ENCODE measurements around the gene CD300C. TPM values are rescaled to one million over a fixed set of nuclear protein-coding genes. Genes with fewer than 3 reads are reported as not detected.

CD300C gene
- total RNA-seq (2022; extraction: Qiagen RNA extraction) = 0.47 to 0.72 TPM (median 0.56 TPM) in 5 replicates

DNA sequence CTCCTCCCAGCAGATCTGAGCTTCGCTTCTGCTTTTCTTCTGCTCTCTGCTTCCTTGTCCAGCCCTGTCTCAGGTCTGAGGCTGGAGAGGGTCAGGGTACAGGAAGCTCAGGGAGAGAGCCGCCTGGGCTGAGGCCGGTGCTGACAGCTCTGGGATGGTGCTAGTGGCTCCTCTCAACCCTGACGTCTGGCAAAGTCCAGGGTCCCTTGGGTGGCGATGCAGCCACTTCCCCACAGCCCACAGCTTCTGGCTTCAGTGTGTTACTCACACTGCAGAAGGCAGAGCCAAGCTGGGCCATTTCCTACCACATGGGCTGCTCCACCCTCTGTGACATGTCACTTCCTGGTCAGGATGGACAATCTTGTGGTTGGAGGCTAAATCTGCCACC lies at the start of gene CD300C:
Gene CD300C, minus strand, starts transcription at position 273 of the 388 bp plus-strand sequence. CDS start 333 bp downstream, outside the sequence.

DNA sequence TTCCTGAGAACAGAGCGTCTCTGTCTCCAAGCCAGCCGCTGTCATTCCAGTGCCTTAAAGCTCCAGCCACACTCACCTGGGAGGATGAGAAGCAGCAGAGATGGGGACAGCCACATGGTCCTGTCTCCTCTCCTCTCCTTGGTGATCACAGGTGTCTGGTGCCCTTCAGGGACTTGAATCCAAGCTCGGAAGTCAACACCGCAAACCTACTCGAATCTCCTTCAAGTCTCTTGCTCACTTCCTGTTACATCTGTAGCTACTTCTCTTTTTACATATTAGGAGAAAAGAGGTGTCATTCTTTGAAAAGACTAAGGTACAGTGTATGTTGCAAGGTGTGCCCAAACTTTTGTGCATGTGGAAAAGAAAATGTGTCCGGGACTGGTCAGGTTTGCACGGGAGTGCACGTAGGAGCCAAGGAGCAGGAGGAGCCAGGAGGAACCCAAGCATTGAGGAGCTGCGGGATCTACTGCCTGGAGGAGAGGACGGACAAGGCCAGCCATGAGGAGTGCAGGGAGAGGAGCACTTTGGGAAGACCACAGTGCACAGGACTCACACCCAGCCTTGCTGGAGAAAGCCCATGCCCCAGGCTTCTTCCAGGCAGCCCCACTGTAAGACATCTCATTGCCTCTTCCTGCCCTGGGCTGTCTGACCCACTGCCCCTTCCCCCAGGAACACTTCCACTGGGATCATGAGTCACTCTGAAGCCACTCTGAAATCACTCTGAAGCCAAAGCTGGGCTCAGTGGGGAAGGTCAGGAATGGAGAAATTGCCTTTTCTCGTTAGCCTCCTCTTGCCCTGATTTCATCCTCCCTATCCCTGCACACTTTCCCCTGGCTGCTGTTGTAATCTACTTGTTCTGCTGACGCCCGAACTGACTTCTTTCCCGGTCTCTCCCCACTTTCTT lies 46.4 kb upstream of the CD300C start, which contains the start of gene CD300LD:
Gene CD300LD, minus strand, starts transcription at position 197 of the 904 bp plus-strand sequence. Its CDS starts 81 bp downstream, at position 116.

DNA sequence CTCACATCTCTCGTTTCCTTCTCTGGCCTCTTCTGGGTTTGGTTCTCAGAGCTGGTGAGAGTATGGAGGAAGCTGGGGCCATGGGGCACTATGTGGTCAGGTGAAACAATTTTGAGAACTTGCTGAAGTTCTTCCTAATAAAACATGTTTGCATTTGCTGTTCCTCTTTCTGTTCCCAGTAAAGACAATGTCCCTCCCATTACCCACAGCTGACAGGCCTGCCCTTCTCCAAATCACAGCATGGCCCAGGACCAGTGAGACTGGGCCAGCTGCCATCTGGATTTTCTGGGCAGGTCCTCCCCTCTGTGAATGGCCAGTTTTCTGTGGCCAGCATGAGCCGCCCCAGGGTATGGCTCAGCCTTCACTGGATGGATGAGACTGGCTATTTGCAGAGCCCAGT lies 21.5 kb upstream of the CD300C start, which contains the start of gene CD300H:
Gene CD300H, minus strand, starts transcription at position 113 of the 400 bp plus-strand sequence.

DNA sequence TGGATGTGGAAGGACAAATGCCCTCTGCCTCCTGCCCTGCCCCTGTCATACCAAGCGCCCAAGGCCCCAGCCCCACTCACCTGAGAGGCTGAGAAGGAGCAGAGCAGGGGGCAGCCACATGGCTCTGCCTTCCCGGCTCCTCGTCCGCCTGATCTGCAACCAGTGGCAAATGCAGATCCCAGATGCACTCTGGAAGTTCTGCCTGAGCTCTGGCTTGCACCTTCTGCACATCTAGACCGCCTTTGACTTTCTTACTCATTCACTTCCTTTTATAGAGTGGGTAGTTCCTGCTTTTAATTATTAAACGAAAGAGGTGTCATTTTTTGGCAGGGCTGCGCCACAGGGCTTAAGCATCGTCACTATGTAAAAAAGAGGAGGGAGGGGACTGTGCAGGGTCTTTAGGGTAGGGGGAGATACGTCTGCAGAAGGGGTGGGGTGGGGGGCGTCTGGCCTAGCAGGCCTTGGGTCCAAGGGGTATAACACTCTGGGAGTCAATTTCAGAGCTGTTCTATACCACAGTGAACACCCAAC lies 14.6 kb downstream of the CD300C start, which contains the start of gene CD300LB:
Gene CD300LB, minus strand, starts transcription at position 245 of the 531 bp plus-strand sequence. Its CDS starts 125 bp downstream, at position 120.

Other genes with a start within 250 kb of the CD300C start
- 0.05 to 0.08 TPM (median 0.06 TPM) in 5 replicates for gene KIF19, start 219.9 kb downstream of the CD300C start, total RNA-seq (2022; extraction: Qiagen RNA extraction)
- gene BTBD17, start 184.2 kb downstream of the CD300C start, total RNA-seq (2022; extraction: Qiagen RNA extraction) = not detected in 5 replicates
- gene GPR142, start 178.6 kb downstream of the CD300C start, total RNA-seq (2022; extraction: Qiagen RNA extraction) = not detected in 5 replicates
- 42.9 to 60.3 TPM (median 53.6 TPM) in 5 replicates for gene GPRC5C, start 114.0 kb downstream of the CD300C start, total RNA-seq (2022; extraction: Qiagen RNA extraction)
- gene CD300A, start 79.5 kb downstream of the CD300C start, total RNA-seq (2022; extraction: Qiagen RNA extraction) = 0.05 TPM in 1 of 5 replicates, not detected in the others
- gene CD300LB, start 14.6 kb downstream of the CD300C start, total RNA-seq (2022; extraction: Qiagen RNA extraction) = 0.03 to 0.09 TPM (median 0.07 TPM) in 5 replicates
- gene CD300H, start 21.4 kb upstream of the CD300C start, total RNA-seq (2022; extraction: Qiagen RNA extraction) = 0.17 to 0.70 TPM (median 0.35 TPM) in 5 replicates
- gene CD300LD, start 46.2 kb upstream of the CD300C start, total RNA-seq (2022; extraction: Qiagen RNA extraction) = not detected in 5 replicates
- not detected in 5 replicates for gene CD300E, start 77.6 kb upstream of the CD300C start, total RNA-seq (2022; extraction: Qiagen RNA extraction)
- gene CD300LF, start 166.8 kb upstream of the CD300C start, total RNA-seq (2022; extraction: Qiagen RNA extraction) = not detected in 5 replicates
- 0.83 to 1.2 TPM (median 1.2 TPM) in 5 replicates for gene RAB37, start 191.1 kb upstream of the CD300C start, total RNA-seq (2022; extraction: Qiagen RNA extraction)
- gene NHERF1, start 202.5 kb upstream of the CD300C start, total RNA-seq (2022; extraction: Qiagen RNA extraction) = 30.9 to 53.3 TPM (median 51.1 TPM) in 5 replicates
- gene NAT9, start 230.2 kb upstream of the CD300C start, total RNA-seq (2022; extraction: Qiagen RNA extraction) = 45.4 to 52.5 TPM (median 47.2 TPM) in 5 replicates